CD4-positive, alpha-beta T cell treated with Interleukin-15 for 4 hours (primary cell): Measurements from ENCODE around the gene KLK3.

ENCODE experiments used
- DNase-seq: peaks from one replicate; pipeline ENCODE4 v3.0.0-alpha.2; 2020; ENCODE audit warnings: low spot score

KLK3 gene

GRCh38 chr19:50898018-50898417 lies 43.3 kb downstream of the KLK3 start:
- DNase-seq, result no peak

GRCh38 chr19:50899569-50899968 lies 44.9 kb downstream of the KLK3 start:
- no peak for DNase-seq

GRCh38 chr19:50902640-50903039 lies 47.9 kb downstream of the KLK3 start:
- DNase-seq, result no peak

GRCh38 chr19:50906217-50906616 lies 51.5 kb downstream of the KLK3 start:
- no peak for DNase-seq

GRCh38 chr19:50908336-50908735 lies 53.6 kb downstream of the KLK3 start:
- DNase-seq, result no peak

- DNase-seq, result no peak
These were observed 54.7 kb downstream of the KLK3 start for GRCh38 chr19:50909240-50910070.
